Measurements from ENCODE around the gene CLEC16A.

Gene CLEC16A

GRCh38 chr16:11205754-11206581 lies 261.6 kb downstream of the CLEC16A start:
- H3K27ac ChIP-seq = no peak overlapping the region
- TF ChIP-seq CTCF (conservative IDR thresholded peaks at IDR 0.05) = no peak

GRCh38 chr16:11207646-11208045 lies 263.3 kb downstream of the CLEC16A start:
- no peak for TF ChIP-seq CTCF (conservative IDR thresholded peaks at IDR 0.05)

GRCh38 chr16:11208916-11209665 lies 264.7 kb downstream of the CLEC16A start:
- no peak for TF ChIP-seq CTCF (conservative IDR thresholded peaks at IDR 0.05)
- no peak overlapping the region for H3K27ac ChIP-seq

More at GRCh38 chr16:11207646-11208045, 263.3 kb downstream of the CLEC16A start:
- H3K27ac ChIP-seq = no peak overlapping the region

- no peak for TF ChIP-seq CTCF (conservative IDR thresholded peaks at IDR 0.05)
- no peak overlapping the region for H3K27ac ChIP-seq
These were observed 265.9 kb downstream of the CLEC16A start for GRCh38 chr16:11210260-11210659.

GRCh38 chr16:11211061-11211976 lies 267.0 kb downstream of the CLEC16A start:
- no peak overlapping the region for H3K27ac ChIP-seq
- no peak for TF ChIP-seq CTCF (conservative IDR thresholded peaks at IDR 0.05)

- TF ChIP-seq CTCF (conservative IDR thresholded peaks at IDR 0.05) = no peak
- no peak overlapping the region for H3K27ac ChIP-seq
These were observed 267.8 kb downstream of the CLEC16A start for GRCh38 chr16:11211977-11212797.
